IPS-18a (cell line): ENCODE measurements around the gene WNK2.

Experiments used
- H3K27ac ChIP-seq: one replicate; pipeline ENCODE4 v1.5.1; 2013; ENCODE audit warnings: low read length
- H3K27me3 ChIP-seq: one replicate; pipeline ENCODE4 v1.6.1; 2013; ENCODE audit warnings: mild to moderate bottlenecking, low read length; ENCODE audit not compliant: control insufficient read depth, insufficient read depth
- H3K36me3 ChIP-seq: one replicate; pipeline ENCODE4 v1.6.1; 2013; ENCODE audit warnings: low read depth, low read length; ENCODE audit not compliant: control insufficient read depth
- H3K4me1 ChIP-seq: one replicate; pipeline ENCODE4 v1.6.1; 2013; ENCODE audit warnings: low read depth, low read length; ENCODE audit not compliant: control insufficient read depth
- H3K4me3 ChIP-seq: one replicate; pipeline ENCODE4 v1.5.1; 2013; ENCODE audit warnings: low read length
- H3K9ac ChIP-seq: one replicate; pipeline ENCODE4 v1.6.1; 2013; ENCODE audit warnings: mild to moderate bottlenecking, low read length, moderate library complexity
- H3K9me3 ChIP-seq: one replicate; pipeline ENCODE4 v1.6.1; 2013; ENCODE audit warnings: low read depth, low read length; ENCODE audit not compliant: control insufficient read depth

The WNK2 gene

GRCh38 chr9:93148721-93149120 is 35.2 kb upstream of the WNK2 start:
- Histone ChIP-seq H3K27me3 (no peaks in the 10 kb centered on the region), H3K9ac (no peak overlapping the region)

GRCh38 chr9:93149361-93149760 is 34.6 kb upstream of the WNK2 start:
- H3K27ac ChIP-seq: no peak overlapping the region
- no peak overlapping the region for H3K4me3 ChIP-seq
- no peaks in the 10 kb centered on the region for H3K9me3 ChIP-seq
- H3K9ac ChIP-seq: no peak overlapping the region
- H3K27me3 ChIP-seq: no peaks in the 10 kb centered on the region
- no peaks in the 10 kb centered on the region for H3K36me3 ChIP-seq
- no peaks in the 10 kb centered on the region for H3K4me1 ChIP-seq

More at GRCh38 chr9:93148721-93149120, 35.2 kb upstream of the WNK2 start:
- no peaks in the 10 kb centered on the region for H3K36me3 ChIP-seq
- H3K27ac ChIP-seq: no peak overlapping the region
- no peaks in the 10 kb centered on the region for H3K9me3 ChIP-seq
- H3K4me1 ChIP-seq: no peaks in the 10 kb centered on the region
- no peak overlapping the region for H3K4me3 ChIP-seq

- H3K27me3 ChIP-seq: no peaks in the 10 kb centered on the region
- no peak overlapping the region for H3K9ac ChIP-seq
- no peaks in the 10 kb centered on the region for H3K36me3 ChIP-seq
- H3K4me1 ChIP-seq: no peaks in the 10 kb centered on the region
- H3K4me3 ChIP-seq: no peak overlapping the region
- H3K9me3 ChIP-seq: no peaks in the 10 kb centered on the region
- H3K27ac ChIP-seq: no peak overlapping the region
Observed at GRCh38 chr9:93151097-93151784, 32.7 kb upstream of the WNK2 start.

- Histone ChIP-seq H3K9me3 (no peaks in the 10 kb centered on the region), H3K4me3 (no peak overlapping the region), H3K27me3 (no peaks in the 10 kb centered on the region), H3K36me3 (no peaks in the 10 kb centered on the region), H3K9ac (no peak overlapping the region), H3K4me1 (no peaks in the 10 kb centered on the region), H3K27ac (no peak overlapping the region)
Observed at GRCh38 chr9:93154293-93154903, 29.5 kb upstream of the WNK2 start.

- Histone ChIP-seq H3K36me3 (no peaks in the 10 kb centered on the region), H3K9me3 (no peaks in the 10 kb centered on the region), H3K4me1 (peaks cover 3% of the 10 kb centered on the region), H3K4me3 (no peak overlapping the region), H3K27ac (no peak overlapping the region), H3K9ac (no peak overlapping the region), H3K27me3 (no peaks in the 10 kb centered on the region)
Observed at GRCh38 chr9:93155716-93156474, 28.0 kb upstream of the WNK2 start.

- Histone ChIP-seq H3K27me3 (no peaks in the 10 kb centered on the region), H3K36me3 (no peaks in the 10 kb centered on the region), H3K9me3 (no peaks in the 10 kb centered on the region), H3K4me3 (no peak overlapping the region), H3K9ac (no peak overlapping the region), H3K4me1 (peaks cover 3% of the 10 kb centered on the region), H3K27ac (no peak overlapping the region)
Observed at GRCh38 chr9:93156475-93157008, 27.4 kb upstream of the WNK2 start.

- no peaks in the 10 kb centered on the region for H3K27me3 ChIP-seq
- H3K27ac ChIP-seq: no peak overlapping the region
- peaks cover 3% of the 10 kb centered on the region for H3K4me1 ChIP-seq
- H3K4me3 ChIP-seq: no peak overlapping the region
- no peak overlapping the region for H3K9ac ChIP-seq
- no peaks in the 10 kb centered on the region for H3K9me3 ChIP-seq
- no peaks in the 10 kb centered on the region for H3K36me3 ChIP-seq
Observed at GRCh38 chr9:93159601-93160471, 24.1 kb upstream of the WNK2 start.

GRCh38 chr9:93161786-93162562 is 22.0 kb upstream of the WNK2 start:
- Histone ChIP-seq H3K4me3 (no peak overlapping the region), H3K4me1 (peaks cover 3% of the 10 kb centered on the region), H3K36me3 (no peaks in the 10 kb centered on the region), H3K9me3 (no peaks in the 10 kb centered on the region), H3K27ac (no peak overlapping the region), H3K9ac (no peak overlapping the region), H3K27me3 (no peaks in the 10 kb centered on the region)

GRCh38 chr9:93164085-93164484 is 19.9 kb upstream of the WNK2 start:
- Histone ChIP-seq H3K27me3 (no peaks in the 10 kb centered on the region), H3K4me3 (no peak overlapping the region), H3K36me3 (no peaks in the 10 kb centered on the region), H3K9me3 (no peaks in the 10 kb centered on the region), H3K9ac (no peak overlapping the region), H3K27ac (no peak overlapping the region), H3K4me1 (peaks cover 3% of the 10 kb centered on the region)

- Histone ChIP-seq H3K9ac (no peak overlapping the region), H3K27ac (no peak overlapping the region), H3K36me3 (no peaks in the 10 kb centered on the region), H3K9me3 (no peaks in the 10 kb centered on the region), H3K27me3 (no peaks in the 10 kb centered on the region), H3K4me3 (no peak overlapping the region), H3K4me1 (no peaks in the 10 kb centered on the region)
Observed at GRCh38 chr9:93166699-93167098, 17.2 kb upstream of the WNK2 start.
